A549 (cell line): Measurements from ENCODE around the gene OPRL1.

Source experiments
- BHLHE40 ChIP-seq: IDR thresholded peaks from 2 replicates; pipeline ENCODE4 v1.6.1; 2012; ENCODE audit warnings: low read depth, low read length, inconsistent platforms
- CHD4 ChIP-seq: fragments of 200-600 bp; sonication (generic); IDR thresholded peaks from 2 replicates; pipeline ENCODE4 v1.6.1; 2016; ENCODE audit warnings: antibody characterized with exemption, mild to moderate bottlenecking, borderline replicate concordance
- CTCF ChIP-seq: fragments of >200 bp; sonication (Bioruptor Twin); formaldehyde crosslinking; IDR thresholded peaks from 3 replicates; pipeline ENCODE4 v1.5.1; 2016
- ESRRA ChIP-seq: fragments of 150-350 bp; IDR thresholded peaks from 2 replicates; pipeline ENCODE4 v1.6.1; 2014; ENCODE audit warnings: mild to moderate bottlenecking, low read length, borderline replicate concordance

- TF ChIP-seq CHD4 (no peak), BHLHE40 (no peak), CTCF (no peak), ESRRA (no peak)
Observed at GRCh38 chr20:64037498-64038213, 42.2 kb upstream of the OPRL1 start.
